Fibroblast of lung (primary cell): ENCODE measurements around the gene CDK13. TPM values are rescaled to one million over a fixed set of nuclear protein-coding genes. Genes with fewer than 3 reads are reported as not detected.

Experiments
- DNase-seq, 2 donors: peaks; one replicate each; pipeline versions ENCODE4 v3.0.0 to v3.0.0-alpha.2; 2010; ENCODE audit warnings: low read depth in 2 of 2
- H2AFZ ChIP-seq: 2 replicates; pipeline ENCODE4 v1.5.1; 2012; ENCODE audit warnings: low read length, control low read depth, inconsistent platforms
- H3K27ac ChIP-seq: 2 replicates; pipeline ENCODE4 v1.5.1; 2011; ENCODE audit warnings: low read length, control low read depth; ENCODE audit not compliant: insufficient read depth
- H3K27me3 ChIP-seq: 2 replicates; pipeline ENCODE4 v1.5.1; 2011; ENCODE audit warnings: mild to moderate bottlenecking, low read length; ENCODE audit not compliant: control insufficient read depth, insufficient read depth
- H3K36me3 ChIP-seq: 2 replicates; pipeline ENCODE4 v1.5.1; 2011; ENCODE audit warnings: low read length; ENCODE audit not compliant: control insufficient read depth, insufficient read depth
- H3K4me1 ChIP-seq: 2 replicates; pipeline ENCODE4 v1.5.1; 2011; ENCODE audit warnings: low read length; ENCODE audit not compliant: control insufficient read depth, insufficient read depth; ENCODE audit errors: extremely low read depth
- H3K4me2 ChIP-seq: 2 replicates; pipeline ENCODE4 v1.5.1; 2011; ENCODE audit warnings: low read length, control low read depth; ENCODE audit not compliant: insufficient read depth; ENCODE audit errors: extremely low read depth
- H3K4me3 ChIP-seq, 4 experiments: fragments of 200-600 bp in 1 of 4; sonication (generic) in 1 of 4; replicated peaks in 1 of 4; 2 replicates each; pipeline ENCODE4 v1.5.1; 2011 to 2016; ENCODE audit warnings: low read length in 4 of 4, low read depth in 3 of 4, mild to moderate bottlenecking in 3 of 4, control low read depth in 2 of 4, inconsistent platforms in 1 of 4, mixed read lengths in 1 of 4; ENCODE audit not compliant: insufficient read depth in 1 of 4; ENCODE audit errors: control extremely low read depth in 1 of 4
- H3K79me2 ChIP-seq: 2 replicates; pipeline ENCODE4 v1.5.1; 2012; ENCODE audit warnings: mild to moderate bottlenecking, low read length, inconsistent platforms; ENCODE audit not compliant: control insufficient read depth, insufficient read depth
- H3K9ac ChIP-seq: 2 replicates; pipeline ENCODE4 v1.5.1; 2011; ENCODE audit warnings: mild to moderate bottlenecking, low read length, control low read depth; ENCODE audit not compliant: insufficient read depth
- H3K9me3 ChIP-seq: 2 replicates; pipeline ENCODE4 v1.5.1; 2012; ENCODE audit warnings: low read depth, low read length; ENCODE audit not compliant: control insufficient read depth, insufficient read depth
- H4K20me1 ChIP-seq: 2 replicates; pipeline ENCODE4 v1.5.1; 2011; ENCODE audit warnings: low read length; ENCODE audit not compliant: control insufficient read depth, insufficient read depth; ENCODE audit errors: extremely low read depth
- EZH2 ChIP-seq: IDR thresholded peaks from 2 replicates; pipeline ENCODE4 v1.5.1; 2012; ENCODE audit warnings: low read length, control low read depth, mild to moderate bottlenecking; ENCODE audit errors: missing control alignments
- polyA minus RNA-seq: library from RNA; depleted of rRNA, polyadenylated mRNA; stranded (reverse); fragments of >200 nt; gene quantifications from 2 replicates; pipeline ENCODE4 v1.2.3, GENCODE V29; 2011; ENCODE audit warnings: low replicate concordance
- polyA plus RNA-seq, 2 donors: library from polyadenylated mRNA; depleted of rRNA in 1 of 2; stranded (reverse) in 1 of 2; unstranded in 1 of 2; fragments of >200 nt; gene quantifications; 2 replicates each; pipeline ENCODE4 v1.2.1, GENCODE V29; 2011 to 2012; ENCODE audit warnings: missing spikeins in 1 of 2
- total RNA-seq: library from RNA; depleted of rRNA; stranded (reverse); fragments of >200 nt; gene quantifications from 2 replicates; pipeline ENCODE4 v1.2.1, GENCODE V29; 2014
- TF ChIP-seq, protein P1 (sequence below), 2 donors: IDR thresholded peaks in 1 of 2; conservative IDR thresholded peaks in 1 of 2; 1 replicate in 1 of 2; 2 replicates in 1 of 2; pipeline ENCODE4 v1.5.1; 2011 to 2012; ENCODE audit warnings: low read length in 2 of 2, control low read depth in 1 of 2, inconsistent platforms in 1 of 2, low read depth in 1 of 2, mild to moderate bottlenecking in 1 of 2

The CDK13 gene
- 76.3 and 76.8 TPM in 2 replicates for total RNA-seq
- 32.7 and 35.3 TPM in 2 replicates for polyA plus RNA-seq
- polyA plus RNA-seq (2012), result 18.0 and 19.5 TPM in 2 replicates
- polyA minus RNA-seq, result 18.2 and 34.5 TPM in 2 replicates

- Histone ChIP-seq H3K27me3 (no peaks in the 10 kb centered on the region), H3K36me3 (no peaks in the 10 kb centered on the region), H4K20me1 (peaks cover 6% of the 10 kb centered on the region), H3K79me2 (peaks cover 47% of the 10 kb centered on the region), H3K4me3 (peak within 1 kb of the TSS; percentile 61 to 92 (median 88)), H3K9ac (peak within 1 kb of the TSS; percentile 96), H3K9me3 (no peaks in the 10 kb centered on the region), H3K4me1 (peaks cover 5% of the 10 kb centered on the region), H2AFZ (peak within 1 kb of the TSS; percentile 93), H3K4me2 (peak within 1 kb of the TSS; percentile 75), H3K27ac (peak within 1 kb of the TSS; percentile 97)
- peak; percentile 74 to 79 for DNase-seq
- TF ChIP-seq, protein P1, sequence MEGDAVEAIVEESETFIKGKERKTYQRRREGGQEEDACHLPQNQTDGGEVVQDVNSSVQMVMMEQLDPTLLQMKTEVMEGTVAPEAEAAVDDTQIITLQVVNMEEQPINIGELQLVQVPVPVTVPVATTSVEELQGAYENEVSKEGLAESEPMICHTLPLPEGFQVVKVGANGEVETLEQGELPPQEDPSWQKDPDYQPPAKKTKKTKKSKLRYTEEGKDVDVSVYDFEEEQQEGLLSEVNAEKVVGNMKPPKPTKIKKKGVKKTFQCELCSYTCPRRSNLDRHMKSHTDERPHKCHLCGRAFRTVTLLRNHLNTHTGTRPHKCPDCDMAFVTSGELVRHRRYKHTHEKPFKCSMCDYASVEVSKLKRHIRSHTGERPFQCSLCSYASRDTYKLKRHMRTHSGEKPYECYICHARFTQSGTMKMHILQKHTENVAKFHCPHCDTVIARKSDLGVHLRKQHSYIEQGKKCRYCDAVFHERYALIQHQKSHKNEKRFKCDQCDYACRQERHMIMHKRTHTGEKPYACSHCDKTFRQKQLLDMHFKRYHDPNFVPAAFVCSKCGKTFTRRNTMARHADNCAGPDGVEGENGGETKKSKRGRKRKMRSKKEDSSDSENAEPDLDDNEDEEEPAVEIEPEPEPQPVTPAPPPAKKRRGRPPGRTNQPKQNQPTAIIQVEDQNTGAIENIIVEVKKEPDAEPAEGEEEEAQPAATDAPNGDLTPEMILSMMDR (conservative IDR thresholded peaks at IDR 0.05 in 1 of 2, IDR thresholded peaks at IDR 0.05 in 1 of 2; ENCODE audit: low read depth in 1 of 2, low read length in 2 of 2), result no peak
- no peak for TF ChIP-seq EZH2
Observed at GRCh38 chr7:39949971-39950472, at the start of gene CDK13. Gene CDK13 (plus strand): TSS chr7:39950256. CDS start chr7:39950642, 386 bp downstream.

DNA sequence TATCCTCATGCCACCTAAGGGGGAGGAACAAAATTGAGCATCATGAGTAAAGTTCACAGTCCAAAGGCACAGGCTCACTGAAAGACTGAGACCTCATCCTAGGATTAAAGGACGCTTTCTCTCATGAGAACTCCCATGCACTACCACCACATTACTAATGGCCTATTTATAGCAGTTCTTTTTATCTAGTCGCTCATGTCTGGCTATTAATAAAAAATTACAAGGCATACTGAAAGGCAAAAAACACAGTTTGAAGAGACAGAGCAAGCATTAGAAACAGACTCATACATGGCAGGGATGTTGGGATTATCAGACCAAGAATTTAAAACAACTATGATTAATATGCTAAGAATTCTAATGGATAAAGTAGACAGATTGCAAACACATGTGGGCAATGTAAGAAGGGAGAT is 46.0 kb upstream of the CDK13 start:
- no peak overlapping the region for H3K4me2 ChIP-seq
- peak in 1 of 2 donors; percentile 29 for DNase-seq

GRCh38 chr7:39908141-39908540 is 41.9 kb upstream of the CDK13 start:
- no peak overlapping the region for H3K4me3 ChIP-seq
- H4K20me1 ChIP-seq, result no peaks in the 10 kb centered on the region
- no peaks in the 10 kb centered on the region for H3K79me2 ChIP-seq
- DNase-seq, result no peak
- H3K4me2 ChIP-seq, result no peak overlapping the region
- no peaks in the 10 kb centered on the region for H3K36me3 ChIP-seq
- H3K27ac ChIP-seq, result no peak overlapping the region
- H3K4me1 ChIP-seq, result no peaks in the 10 kb centered on the region
- no peak overlapping the region for H2AFZ ChIP-seq
- no peak overlapping the region for H3K9ac ChIP-seq
- TF ChIP-seq, protein P1 (conservative IDR thresholded peaks at IDR 0.05 in 1 of 2, IDR thresholded peaks at IDR 0.05 in 1 of 2; ENCODE audit: low read depth in 1 of 2, low read length in 2 of 2), result no peak
- H3K27me3 ChIP-seq, result peaks cover 2% of the 10 kb centered on the region
- no peaks in the 10 kb centered on the region for H3K9me3 ChIP-seq

More for the DNA sequence above, 46.0 kb upstream of the CDK13 start:
- Histone ChIP-seq H3K4me1 (no peaks in the 10 kb centered on the region), H3K36me3 (no peaks in the 10 kb centered on the region), H4K20me1 (no peaks in the 10 kb centered on the region), H2AFZ (no peak overlapping the region), H3K4me3 (no peak overlapping the region), H3K9me3 (no peaks in the 10 kb centered on the region), H3K9ac (no peak overlapping the region), H3K79me2 (no peaks in the 10 kb centered on the region), H3K27me3 (peaks cover 7% of the 10 kb centered on the region), H3K27ac (no peak overlapping the region)
- TF ChIP-seq, protein P1 (conservative IDR thresholded peaks at IDR 0.05 in 1 of 2, IDR thresholded peaks at IDR 0.05 in 1 of 2; ENCODE audit: low read depth in 1 of 2, low read length in 2 of 2), result no peak
- TF ChIP-seq EZH2, result no peak
